ENCODE data around the gene SLC35B2. TPM values are rescaled to one million over a fixed set of nuclear protein-coding genes. Genes with fewer than 3 reads are reported as not detected.

The SLC35B2 gene
- total and polyA plus RNA-seq, 2 donors from 2014 or later: 45.1 to 49.5 TPM

DNA sequence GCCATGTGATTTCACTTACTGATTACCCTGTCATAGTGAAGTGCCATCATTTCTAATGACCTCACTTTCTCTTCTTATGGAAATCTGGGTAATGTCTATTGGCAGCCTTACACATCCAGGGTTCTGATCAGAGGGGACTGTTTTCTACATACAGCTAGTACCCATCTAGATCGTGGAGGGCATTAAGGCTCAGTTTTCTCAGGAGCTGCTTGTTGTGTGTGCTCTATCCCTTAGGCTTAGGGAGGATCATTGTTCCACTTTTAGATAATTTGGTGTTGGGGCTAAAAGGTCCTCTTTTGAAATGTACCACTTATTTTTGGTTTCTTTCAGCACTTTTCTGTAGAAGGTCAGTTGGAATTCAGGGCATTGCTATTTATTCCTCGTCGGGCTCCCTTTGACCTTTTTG, 6.6 kb downstream of the SLC35B2 start:
- Histone ChIP-seq H3K4me3 (ENCODE audit: low read length in 3 of 3) (no peak overlapping the region), H3K27me3 (ENCODE audit: control insufficient read depth, insufficient read depth, low read length) (no peaks in the 10 kb centered on the region), H3K36me3 (ENCODE audit: control insufficient read depth in 2 of 3, insufficient read depth in 3 of 3, low read length in 3 of 3) (peaks cover 20 to 53% (median 46%) of the 10 kb centered on the region in 3 donors), H3K9ac (ENCODE audit: low read length in 3 of 3) (no peak overlapping the region), H3K4me1 (ENCODE audit: control insufficient read depth in 2 of 3, insufficient read depth in 2 of 3, low read depth in 1 of 3, low read length in 3 of 3) (peaks cover 0 to 5% (median 0%) of the 10 kb centered on the region in 3 donors), H3K9me3 (ENCODE audit: control insufficient read depth in 2 of 3, insufficient read depth in 1 of 3, low read length in 3 of 3) (no peaks in the 10 kb centered on the region), H3K27ac (ENCODE audit: low read depth in 2 of 2, low read length in 2 of 2) (peak overlapping the region in 1 of 2 donors; percentile 1)
- DNase-seq (no peak), FAIRE-seq (no peak)
- TF ChIP-seq, protein P1, sequence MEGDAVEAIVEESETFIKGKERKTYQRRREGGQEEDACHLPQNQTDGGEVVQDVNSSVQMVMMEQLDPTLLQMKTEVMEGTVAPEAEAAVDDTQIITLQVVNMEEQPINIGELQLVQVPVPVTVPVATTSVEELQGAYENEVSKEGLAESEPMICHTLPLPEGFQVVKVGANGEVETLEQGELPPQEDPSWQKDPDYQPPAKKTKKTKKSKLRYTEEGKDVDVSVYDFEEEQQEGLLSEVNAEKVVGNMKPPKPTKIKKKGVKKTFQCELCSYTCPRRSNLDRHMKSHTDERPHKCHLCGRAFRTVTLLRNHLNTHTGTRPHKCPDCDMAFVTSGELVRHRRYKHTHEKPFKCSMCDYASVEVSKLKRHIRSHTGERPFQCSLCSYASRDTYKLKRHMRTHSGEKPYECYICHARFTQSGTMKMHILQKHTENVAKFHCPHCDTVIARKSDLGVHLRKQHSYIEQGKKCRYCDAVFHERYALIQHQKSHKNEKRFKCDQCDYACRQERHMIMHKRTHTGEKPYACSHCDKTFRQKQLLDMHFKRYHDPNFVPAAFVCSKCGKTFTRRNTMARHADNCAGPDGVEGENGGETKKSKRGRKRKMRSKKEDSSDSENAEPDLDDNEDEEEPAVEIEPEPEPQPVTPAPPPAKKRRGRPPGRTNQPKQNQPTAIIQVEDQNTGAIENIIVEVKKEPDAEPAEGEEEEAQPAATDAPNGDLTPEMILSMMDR (IDR thresholded peaks at IDR 0.05; ENCODE audit: borderline replicate concordance, extremely low read depth, insufficient read depth): no peak
- intact Hi-C loops (cut with DNase I): no loop called here

DNA sequence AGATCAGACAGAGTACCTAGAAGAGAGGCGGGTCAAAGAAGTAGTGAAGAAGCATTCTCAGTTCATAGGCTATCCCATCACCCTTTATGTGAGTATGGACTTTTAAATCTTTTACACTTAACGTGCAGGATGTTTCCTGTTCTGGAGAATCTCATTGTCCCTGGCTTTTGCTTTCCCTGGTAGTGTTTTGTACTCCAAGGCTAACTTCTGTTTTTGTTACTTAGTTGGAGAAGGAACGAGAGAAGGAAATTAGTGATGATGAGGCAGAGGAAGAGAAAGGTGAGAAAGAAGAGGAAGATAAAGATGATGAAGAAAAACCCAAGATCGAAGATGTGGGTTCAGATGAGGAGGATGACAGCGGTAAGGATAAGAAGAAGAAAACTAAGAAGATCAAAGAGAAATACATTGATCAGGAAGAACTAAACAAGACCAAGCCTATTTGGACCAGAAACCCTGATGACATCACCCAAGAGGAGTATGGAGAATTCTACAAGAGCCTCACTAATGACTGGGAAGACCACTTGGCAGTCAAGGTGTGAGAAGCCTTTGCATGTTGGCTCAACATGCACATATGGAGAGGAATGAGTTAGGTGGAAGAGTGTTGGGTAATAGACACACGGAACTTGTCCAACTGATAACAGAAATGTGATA, 7.1 kb downstream of the SLC35B2 start:
- H3K36me3 ChIP-seq (ENCODE audit: control insufficient read depth in 2 of 3, insufficient read depth in 3 of 3, low read length in 3 of 3): peaks cover 20 to 53% (median 44%) of the 10 kb centered on the region in 3 donors
- peak overlapping the region in 1 of 2 donors; percentile 1 for H3K27ac ChIP-seq (ENCODE audit: low read depth in 2 of 2, low read length in 2 of 2)
- peaks cover 0 to 10% (median 0%) of the 10 kb centered on the region in 3 donors for H3K4me1 ChIP-seq (ENCODE audit: control insufficient read depth in 2 of 3, insufficient read depth in 2 of 3, low read depth in 1 of 3, low read length in 3 of 3)
- no peaks in the 10 kb centered on the region for H3K27me3 ChIP-seq (ENCODE audit: control insufficient read depth, insufficient read depth, low read length)
- FAIRE-seq: no peak
- TF ChIP-seq, protein P1 (IDR thresholded peaks at IDR 0.05; ENCODE audit: borderline replicate concordance, extremely low read depth, insufficient read depth): no peak
- intact Hi-C loops (cut with DNase I): no loop called here
- no peak for DNase-seq
- no peak overlapping the region for H3K4me3 ChIP-seq (ENCODE audit: low read length in 3 of 3)
- H3K9me3 ChIP-seq (ENCODE audit: control insufficient read depth in 2 of 3, insufficient read depth in 1 of 3, low read length in 3 of 3): no peaks in the 10 kb centered on the region
- no peak overlapping the region for H3K9ac ChIP-seq (ENCODE audit: low read length in 3 of 3)

DNA sequence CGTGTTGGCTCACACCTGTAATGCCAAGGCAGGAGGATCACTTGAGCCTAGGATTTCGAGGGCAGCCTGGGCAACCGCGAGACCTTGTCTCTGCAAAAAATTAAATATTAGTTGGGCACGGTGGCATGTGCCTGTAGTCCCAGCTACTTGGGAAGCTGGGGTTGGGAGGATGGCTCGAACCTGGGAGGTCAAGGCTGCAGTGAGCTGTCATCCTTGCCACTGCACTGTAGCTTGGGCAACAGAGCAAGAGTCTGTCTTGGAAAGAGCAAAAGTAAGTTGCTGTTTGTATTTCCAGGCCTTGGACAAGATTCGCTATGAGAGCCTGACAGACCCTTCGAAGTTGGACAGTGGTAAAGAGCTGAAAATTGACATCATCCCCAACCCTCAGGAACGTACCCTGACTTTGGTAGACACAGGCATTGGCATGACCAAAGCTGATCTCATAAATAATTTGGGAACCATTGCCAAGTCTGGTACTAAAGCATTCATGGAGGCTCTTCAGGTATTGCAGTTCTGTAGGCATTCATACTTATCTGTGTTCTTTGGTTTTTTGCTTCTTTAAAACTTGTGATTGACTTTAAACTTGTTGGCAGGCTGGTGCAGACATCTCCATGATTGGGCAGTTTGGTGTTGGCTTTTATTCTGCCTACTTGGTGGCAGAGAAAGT, 8.1 kb downstream of the SLC35B2 start:
- FAIRE-seq: no peak
- H3K4me3 ChIP-seq (ENCODE audit: low read length in 3 of 3): peak overlapping the region in 1 of 3 donors; percentile 100
- no peak overlapping the region for H3K27ac ChIP-seq (ENCODE audit: low read depth in 2 of 2, low read length in 2 of 2)
- intact Hi-C loops (cut with DNase I): no loop called here
- H3K9me3 ChIP-seq (ENCODE audit: control insufficient read depth in 2 of 3, insufficient read depth in 1 of 3, low read length in 3 of 3): no peaks in the 10 kb centered on the region
- TF ChIP-seq, protein P1 (IDR thresholded peaks at IDR 0.05; ENCODE audit: borderline replicate concordance, extremely low read depth, insufficient read depth): no peak
- DNase-seq: no peak
- no peaks in the 10 kb centered on the region for H3K27me3 ChIP-seq (ENCODE audit: control insufficient read depth, insufficient read depth, low read length)
- peaks cover 20 to 49% (median 35%) of the 10 kb centered on the region in 3 donors for H3K36me3 ChIP-seq (ENCODE audit: control insufficient read depth in 2 of 3, insufficient read depth in 3 of 3, low read length in 3 of 3)
- H3K9ac ChIP-seq (ENCODE audit: low read length in 3 of 3): no peak overlapping the region
- peaks cover 0 to 10% (median 0%) of the 10 kb centered on the region in 3 donors for H3K4me1 ChIP-seq (ENCODE audit: control insufficient read depth in 2 of 3, insufficient read depth in 2 of 3, low read depth in 1 of 3, low read length in 3 of 3)
